Subcutaneous adipose tissue (tissue), 4 donors: ENCODE measurements around the gene SDS. TPM values are rescaled to one million over a fixed set of nuclear protein-coding genes. Genes with fewer than 3 reads are reported as not detected.

ENCODE experiments used
- CTCF ChIP-seq: fragments of 450-650 bp; IDR thresholded peaks from one replicate; pipeline ENCODE4 v1.5.1; 2016; ENCODE audit warnings: low read depth, mild to moderate bottlenecking, control low read depth, antibody characterized with exemption, moderate library complexity
- total RNA-seq, 4 donors: library from RNA; depleted of rRNA; stranded (reverse); fragments of >200 nt; gene quantifications; one replicate each; pipeline ENCODE4 v1.1.0, GENCODE V29; 2016

SDS gene
- total RNA-seq, 4 donors from 2014 or later, result 1.3 to 67.7 TPM; not detected in 2

GRCh38 chr12:113398346-113399290 is 5.1 kb downstream of the SDS start:
- TF ChIP-seq CTCF, result no peak

GRCh38 chr12:113397497-113398197 is 6.0 kb downstream of the SDS start:
- no peak for TF ChIP-seq CTCF

- TF ChIP-seq CTCF, result no peak
Observed at GRCh38 chr12:113396828-113397496, 6.7 kb downstream of the SDS start.

GRCh38 chr12:113396200-113396599 is 7.5 kb downstream of the SDS start:
- TF ChIP-seq CTCF, result no peak

- no peak for TF ChIP-seq CTCF
Observed at GRCh38 chr12:113395119-113395518, 8.6 kb downstream of the SDS start.

GRCh38 chr12:113393749-113394148 is 9.9 kb downstream of the SDS start:
- TF ChIP-seq CTCF, result no peak
